Stomach (tissue), 9 donors: ENCODE data around the gene LCE2B. TPM values are rescaled to one million over a fixed set of nuclear protein-coding genes. Genes with fewer than 3 reads are reported as not detected.

Source experiments
- DNase-seq, 2 donors: peaks; one replicate each; pipeline versions ENCODE4 v3.0.0 to v3.0.0-alpha.2; 2013 to 2019
- H3K27ac ChIP-seq, 5 donors: fragments of 200-600 bp in 4 of 5; sonication (generic) in 4 of 5; one replicate each; pipeline ENCODE4 v1.5.1; 2013 to 2019; ENCODE audit warnings: mild to moderate bottlenecking in 1 of 5, moderate library complexity in 1 of 5
- H3K27me3 ChIP-seq, 3 donors: fragments of 200-600 bp; sonication (generic); one replicate each; pipeline ENCODE4 v1.5.1; 2017 to 2019; ENCODE audit warnings: mixed run types in 1 of 3
- H3K36me3 ChIP-seq, 4 donors: fragments of 200-600 bp; sonication (generic); 1 replicate in 3 of 4; 2 replicates in 1 of 4; pipeline ENCODE4 v1.5.1; 2016 to 2019
- H3K4me1 ChIP-seq, 4 donors: fragments of 200-600 bp; sonication (generic); one replicate each; pipeline ENCODE4 v1.5.1; 2016 to 2019
- H3K4me3 ChIP-seq, 4 donors: fragments of 200-600 bp; sonication (generic) in 3 of 4; one replicate each; pipeline ENCODE4 v1.5.1; 2016 to 2019; ENCODE audit warnings: mild to moderate bottlenecking in 1 of 4
- H3K9me3 ChIP-seq, 4 donors: fragments of 200-600 bp; sonication (generic); one replicate each; pipeline ENCODE4 v1.5.1; 2016 to 2019
- CTCF ChIP-seq, 7 experiments: fragments of 450-650 bp in 4 of 7; fragments of 200-600 bp in 3 of 7; sonication (generic) in 3 of 7; IDR thresholded peaks; one replicate each; pipeline ENCODE4 v1.5.1; 2016 to 2019; ENCODE audit warnings: antibody characterized with exemption in 7 of 7, control low read depth in 2 of 7, mild to moderate bottlenecking in 1 of 7
- EP300 ChIP-seq: sonication (generic); formaldehyde crosslinking; IDR thresholded peaks from one replicate; pipeline ENCODE4 v1.6.1; 2017; ENCODE audit warnings: antibody characterized with exemption
- POLR2A ChIP-seq, 4 donors: fragments of 450-650 bp; IDR thresholded peaks; one replicate each; pipeline ENCODE4 v1.6.1; 2016; ENCODE audit warnings: antibody characterized with exemption in 4 of 4, control low read depth in 2 of 4, mild to moderate bottlenecking in 1 of 4, moderate library complexity in 1 of 4
- POLR2AphosphoS5 ChIP-seq, 3 donors: sonication (generic); formaldehyde crosslinking; IDR thresholded peaks; one replicate each; pipeline ENCODE4 v1.6.1; 2016; ENCODE audit warnings: antibody characterized with exemption in 3 of 3
- WGBS, 5 donors: extraction: QIAGEN DNeasy Blood & Tissue Kit in 3 of 5; methylation state at CpG; one replicate each; pipeline versions ENCODE4 v1.1.5 to v1.1.7; 2013 to 2018; 5-methylcytosine and 5-hydroxymethylcytosine counted together
- intact Hi-C: fragments of 100-400 bp; cut with DNase I; formaldehyde crosslinking; loops from one replicate; pipeline ENCODE4 v1.15.1; 2023; ENCODE audit warnings: low total_unique reads
- polyA plus RNA-seq, 3 donors: library from polyadenylated mRNA; stranded (reverse); fragments of 200-250 nt; gene quantifications; one replicate each; pipeline ENCODE4 v1.2.3, GENCODE V29; 2013
- total RNA-seq, 5 donors: library from RNA; depleted of rRNA; stranded (reverse); fragments of >200 nt; gene quantifications; one replicate each; pipeline versions ENCODE4 v1.1.0 to v1.2.3, GENCODE V29; 2014 to 2016
- donor health status: healthy with polysubstance abuse.
- donor health status: Bipolar disorder and iron deficiency.
- donor health status: healthy.

Gene LCE2B
- total and polyA plus RNA-seq, 8 donors, result not detected

- Histone ChIP-seq H3K36me3 (no peaks in the 10 kb centered on the region), H3K4me3 (no peak overlapping the region), H3K4me1 (no peaks in the 10 kb centered on the region), H3K27me3 (no peaks in the 10 kb centered on the region), H3K9me3 (no peaks in the 10 kb centered on the region), H3K27ac (no peak overlapping the region)
- TF ChIP-seq CTCF (IDR thresholded peaks at IDR 0.05) (peak in 4 of 7 experiments; percentile 26 to 37 (median 29)), POLR2A (IDR thresholded peaks at IDR 0.05) (no peak)
- intact Hi-C loops, result no loop called here
- 29 to 37% (median 34%) methylated on average over 10 of the region's 10 CpGs for WGBS, 5 donors
- peak; percentile 34 to 81 for DNase-seq
These were observed 31.8 kb upstream of the LCE2B start for GRCh38 chr1:152654110-152654509.

GRCh38 chr1:152656459-152656858, 29.5 kb upstream of the LCE2B start:
- no peak for DNase-seq
- no peaks in the 10 kb centered on the region for H3K4me1 ChIP-seq
- TF ChIP-seq EP300 (no peak), POLR2AphosphoS5 (IDR thresholded peaks at IDR 0.05) (no peak), POLR2A (IDR thresholded peaks at IDR 0.05) (no peak), CTCF (IDR thresholded peaks at IDR 0.05) (no peak)
- H3K9me3 ChIP-seq, result no peaks in the 10 kb centered on the region
- no peak overlapping the region for H3K4me3 ChIP-seq
- WGBS, 5 donors, result 47 to 67% (median 61%) methylated on average over 2 of the region's 2 CpGs
- no peak overlapping the region for H3K27ac ChIP-seq
- H3K36me3 ChIP-seq, result no peaks in the 10 kb centered on the region
- H3K27me3 ChIP-seq, result no peaks in the 10 kb centered on the region
- intact Hi-C loops, result no loop called here

GRCh38 chr1:152657677-152658076, 28.2 kb upstream of the LCE2B start:
- 75 to 90% (median 82%) methylated on average over 4 of the region's 4 CpGs for WGBS, 5 donors
- Histone ChIP-seq H3K36me3 (no peaks in the 10 kb centered on the region), H3K27me3 (peaks cover 0 to under 1% (median 0%) of the 10 kb centered on the region in 3 donors), H3K4me1 (no peaks in the 10 kb centered on the region), H3K4me3 (no peak overlapping the region), H3K9me3 (no peaks in the 10 kb centered on the region), H3K27ac (no peak overlapping the region)
- intact Hi-C loops, result no loop called here
- no peak for TF ChIP-seq POLR2A (IDR thresholded peaks at IDR 0.05)
- no peak for TF ChIP-seq CTCF (IDR thresholded peaks at IDR 0.05)
- TF ChIP-seq POLR2AphosphoS5 (IDR thresholded peaks at IDR 0.05), result no peak
- no peak for TF ChIP-seq EP300
- DNase-seq, result no peak

GRCh38 chr1:152658649-152659048, 27.3 kb upstream of the LCE2B start:
- no peak overlapping the region for H3K27ac ChIP-seq
- H3K4me1 ChIP-seq, result no peaks in the 10 kb centered on the region
- H3K9me3 ChIP-seq, result no peaks in the 10 kb centered on the region
- WGBS, 5 donors, result 83 to 95% (median 88%) methylated on average over 3 of the region's 3 CpGs
- DNase-seq, result no peak
- H3K27me3 ChIP-seq, result peaks cover 0 to 7% (median 0%) of the 10 kb centered on the region in 3 donors
- TF ChIP-seq EP300 (no peak), POLR2A (IDR thresholded peaks at IDR 0.05) (no peak), POLR2AphosphoS5 (IDR thresholded peaks at IDR 0.05) (no peak), CTCF (IDR thresholded peaks at IDR 0.05) (no peak)
- H3K4me3 ChIP-seq, result no peak overlapping the region
- H3K36me3 ChIP-seq, result no peaks in the 10 kb centered on the region
- intact Hi-C loops, result no loop called here
